Stimulated activated CD4-positive, alpha-beta T cell treated with anti-CD3 and anti-CD28 coated beads, Interleukin-15, amount 100 ng/mL, for 1 hour (primary cell): ENCODE results near the gene MRPL49.
"Not testable (repeated sequence)": the region's sequence is repeated elsewhere in the genome, so short reads cannot be mapped to it uniquely, and the experiment has no call there.

Experiments
- DNase-seq, 2 donors: peaks; one replicate each; pipeline ENCODE4 v3.0.0-alpha.2; 2020; ENCODE audit warnings: low read depth in 1 of 2, low spot score in 1 of 2

The MRPL49 gene

GRCh38 chr11:65117206-65118096 is 4.7 kb upstream of the MRPL49 start, which contains the start of gene ZNHIT2:
Gene ZNHIT2 (minus strand): TSS chr11:65117701. CDS start chr11:65117653, 48 bp downstream.
- peak; percentile 99 to 100 for DNase-seq

DNA sequence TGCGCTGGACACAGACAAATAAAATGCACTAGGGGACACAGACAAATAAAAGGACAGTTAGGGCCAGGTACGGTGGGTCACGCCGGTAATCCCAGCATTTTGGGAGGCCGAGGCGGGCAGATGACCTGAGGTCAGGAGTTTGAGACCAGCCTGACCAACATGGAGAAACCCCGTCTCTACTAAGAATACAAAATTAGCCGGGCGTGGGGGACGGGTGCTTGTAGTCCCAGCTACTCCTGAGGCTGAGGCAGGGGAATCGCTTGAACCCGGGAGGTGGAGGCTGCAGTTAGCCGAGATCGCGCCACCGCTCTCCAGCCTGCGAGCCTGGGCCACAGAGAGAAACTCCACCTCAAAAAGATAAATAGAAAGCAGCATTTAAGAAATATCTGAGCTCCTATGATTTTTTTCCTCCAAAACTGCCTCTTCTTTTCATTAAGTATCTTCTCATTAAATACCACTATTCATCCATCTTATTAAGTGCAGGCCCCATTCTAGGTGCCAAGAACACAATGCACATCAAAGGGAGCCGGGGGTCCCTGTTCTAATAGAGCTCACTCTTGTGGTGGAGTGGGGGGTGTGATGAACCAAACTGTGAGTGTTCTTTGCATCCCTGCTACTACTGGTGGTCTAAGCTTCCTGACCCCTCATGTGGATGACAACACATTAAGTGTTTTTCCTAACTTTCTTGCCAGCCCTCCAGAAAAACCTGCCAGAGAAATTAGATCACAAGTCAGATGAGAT is 3.9 kb upstream of the MRPL49 start:
- DNase-seq = no peak

GRCh38 chr11:65118891-65119669 is 3.0 kb upstream of the MRPL49 start:
- DNase-seq = not testable (repeated sequence)

DNA sequence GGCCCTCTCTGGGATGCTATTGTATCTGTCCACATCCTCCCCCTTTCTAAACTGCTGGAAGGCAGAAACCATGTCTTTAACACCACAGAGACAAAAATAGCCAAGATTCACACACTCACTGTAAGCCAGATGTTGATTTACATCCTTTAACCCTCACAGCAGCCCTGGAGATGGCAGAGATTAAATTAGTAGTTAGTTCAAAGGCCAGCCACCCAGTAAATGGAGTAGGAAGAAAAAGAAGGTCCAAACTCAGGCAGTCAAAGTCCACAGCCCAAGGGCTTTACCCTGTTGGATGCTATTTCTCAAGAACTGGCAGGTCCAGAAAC is 2.5 kb upstream of the MRPL49 start:
- DNase-seq = no peak

- no peak for DNase-seq
These were observed 1.3 kb upstream of the MRPL49 start for GRCh38 chr11:65120831-65121230.

- DNase-seq = no peak
These were observed 665 bp upstream of the MRPL49 start for GRCh38 chr11:65121447-65121864.

DNA sequence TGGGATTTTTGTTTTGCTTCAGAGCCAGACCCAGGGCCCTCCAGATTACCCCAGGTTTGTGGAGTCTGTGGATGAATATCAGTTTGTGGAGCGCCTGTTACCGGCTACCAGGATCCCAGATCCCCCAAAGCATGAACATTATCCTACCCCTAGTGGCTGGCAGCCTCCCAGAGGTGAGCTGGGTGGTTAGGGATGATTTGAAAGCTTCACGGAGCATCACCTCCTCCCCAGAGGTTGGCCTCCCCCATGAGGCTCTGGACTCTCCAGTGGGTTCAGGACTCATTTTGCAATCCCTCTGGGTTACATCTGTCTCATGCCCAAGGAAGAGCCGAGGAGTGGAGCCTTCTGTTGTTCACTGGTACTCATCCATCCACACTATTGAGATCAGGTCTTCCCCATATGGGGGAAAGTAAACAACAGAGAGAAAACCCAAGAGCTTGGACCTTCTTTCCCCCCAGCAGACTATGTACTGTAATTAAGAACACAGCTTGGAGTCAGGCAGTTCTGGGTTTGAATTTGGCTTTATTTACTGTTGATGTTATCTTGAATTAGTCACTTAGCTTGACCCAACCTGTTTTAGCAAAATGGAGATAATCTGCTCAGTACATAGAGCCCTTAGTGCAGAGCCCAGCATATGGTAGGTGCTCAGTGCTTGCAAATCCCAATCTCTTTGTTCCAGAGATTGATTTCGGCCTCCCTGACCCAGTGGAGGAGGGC is 2.5 kb downstream of the MRPL49 start:
- no peak for DNase-seq

- no peak for DNase-seq
These were observed 3.3 kb downstream of the MRPL49 start for GRCh38 chr11:65125197-65126056.

GRCh38 chr11:65126624-65127274 is 4.6 kb downstream of the MRPL49 start:
- no peak for DNase-seq

GRCh38 chr11:65127473-65128181 is 5.5 kb downstream of the MRPL49 start:
- no peak for DNase-seq

GRCh38 chr11:65128182-65129145 is 6.3 kb downstream of the MRPL49 start:
- no peak for DNase-seq

DNA sequence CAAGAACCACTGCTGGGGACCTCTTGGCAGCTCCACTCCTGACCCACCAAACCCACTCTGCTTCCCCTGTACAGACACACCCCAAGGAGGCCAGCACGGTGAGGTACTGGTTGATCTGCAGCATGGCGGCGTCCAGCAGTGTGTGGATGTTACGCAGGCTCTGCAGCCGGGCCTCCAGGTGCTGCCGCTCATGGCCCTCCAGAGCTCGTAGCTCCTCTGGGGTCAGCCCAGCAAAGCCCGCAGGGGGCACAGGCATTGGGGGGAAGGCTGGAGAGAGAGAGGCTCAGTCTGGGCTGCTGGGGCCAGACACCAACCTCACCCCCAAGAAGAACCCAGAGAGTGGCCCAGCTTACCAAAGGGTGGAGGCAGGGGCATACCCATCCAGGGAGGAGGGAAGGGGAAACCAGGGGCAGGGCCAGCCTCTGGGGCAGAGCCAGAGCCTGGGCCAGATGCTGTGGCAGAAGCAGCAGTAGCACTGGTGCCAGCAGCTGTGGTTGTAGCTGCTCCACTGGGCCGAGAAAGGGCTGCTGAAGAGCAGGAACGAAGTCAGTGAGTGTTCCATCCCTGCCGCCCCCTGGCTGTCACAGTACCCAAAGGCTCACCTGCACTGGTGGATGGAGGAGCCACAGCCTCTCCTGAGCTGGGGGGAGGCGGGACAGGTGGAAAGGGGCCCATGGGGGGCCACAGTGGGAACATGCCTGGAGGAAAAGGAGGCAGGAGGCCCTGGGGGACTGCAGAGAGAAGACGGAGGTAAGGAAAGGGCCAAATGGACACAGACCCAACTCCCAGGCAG is 7.7 kb downstream of the MRPL49 start:
- DNase-seq = no peak

GRCh38 chr11:65130631-65131416 is 8.7 kb downstream of the MRPL49 start:
- DNase-seq = no peak

DNA sequence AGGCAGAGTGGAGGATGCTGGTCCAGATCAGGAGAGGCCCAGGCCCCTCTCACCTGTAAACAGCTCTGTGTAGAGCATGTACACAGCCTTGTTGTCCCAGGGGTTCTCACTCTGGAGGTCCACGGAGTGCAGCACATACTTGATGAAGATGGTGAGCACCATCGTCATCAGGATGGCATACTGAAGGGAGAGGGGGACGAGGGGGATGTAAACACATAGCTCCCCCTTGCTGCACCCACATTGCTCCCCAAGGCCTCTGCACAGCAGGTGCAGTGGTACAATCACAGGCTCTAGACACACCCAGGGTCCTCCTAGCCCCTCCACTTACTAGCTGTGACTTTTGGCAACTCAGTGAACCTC is 9.3 kb downstream of the MRPL49 start:
- DNase-seq = no peak

DNA sequence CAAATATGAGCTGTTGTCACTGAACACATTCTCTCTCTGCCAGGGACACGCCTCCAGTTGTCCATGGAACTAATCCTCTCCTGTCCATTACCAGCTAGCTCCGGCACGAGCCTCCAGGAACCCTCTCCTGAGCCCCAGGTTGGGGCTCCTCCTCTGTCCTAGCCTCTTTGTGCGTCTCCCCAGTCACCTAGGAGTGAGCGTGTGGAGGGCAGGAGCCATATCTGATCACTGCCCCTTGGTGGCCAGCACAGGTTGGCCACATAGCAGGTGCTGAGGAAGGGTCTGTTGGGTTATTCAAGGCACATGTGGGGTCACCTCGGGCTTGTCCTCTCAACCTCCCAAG is 9.7 kb downstream of the MRPL49 start:
- DNase-seq = no peak

- DNase-seq = no peak
These were observed 10.3 kb downstream of the MRPL49 start for GRCh38 chr11:65132238-65132987.
